Measurements from ENCODE around the gene HPD. TPM values are rescaled to one million over a fixed set of nuclear protein-coding genes. Genes with fewer than 3 reads are reported as not detected.

The HPD gene
- total RNA-seq, 1 donor from 2014 or later = 2.5 TPM

DNA sequence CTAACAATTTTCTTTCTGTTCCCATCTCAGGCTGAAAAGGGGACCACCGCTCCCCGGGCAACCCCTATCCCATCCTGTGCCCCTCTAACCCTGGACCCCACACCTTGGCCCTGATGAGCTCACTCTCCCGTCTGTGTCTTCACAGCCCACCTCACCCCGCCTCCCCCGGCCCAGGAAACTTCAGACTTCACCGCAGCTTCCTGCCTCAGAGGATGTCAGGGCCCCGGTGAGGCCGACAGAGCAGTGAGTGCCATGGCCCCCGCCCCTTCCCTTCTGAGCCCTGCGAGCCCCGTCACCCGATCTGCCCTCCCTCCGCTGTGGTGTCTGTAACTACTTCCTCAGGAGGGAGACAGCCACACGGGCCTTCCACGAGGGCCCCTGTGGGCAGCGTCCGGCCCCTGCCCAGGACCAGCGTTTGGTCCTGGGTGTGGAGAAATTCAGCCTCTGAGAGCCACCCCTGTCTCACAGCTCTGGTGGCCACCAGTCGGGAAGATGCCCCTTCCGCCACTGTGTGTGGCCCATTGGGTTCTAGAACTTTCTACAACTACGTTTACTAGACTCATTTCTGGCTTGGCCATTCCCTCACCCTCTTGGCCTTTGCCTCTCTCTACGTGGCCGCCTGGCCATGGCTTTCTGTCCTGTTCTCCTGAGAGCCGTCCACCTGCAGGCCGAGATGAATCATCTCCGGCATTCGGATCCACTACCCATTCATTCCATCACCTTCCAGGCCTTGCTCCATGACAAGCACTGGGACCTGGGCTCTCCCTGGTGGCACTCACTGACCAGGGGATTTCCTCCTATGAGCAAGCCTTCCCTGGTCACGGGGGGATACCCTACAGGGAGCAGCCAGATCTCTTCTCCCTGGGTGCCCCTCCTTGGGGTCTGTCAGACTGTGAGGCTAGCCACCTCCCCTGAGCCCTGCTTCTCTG, 68.6 kb downstream of the HPD start:
- peak overlapping the region; percentile 39 for H3K4me3 ChIP-seq
- intact Hi-C loops (cut with DNase I) = no loop called here
- peak overlapping the region; percentile 84 for H3K27ac ChIP-seq
- peak; percentile 90 for DNase-seq
- TF ChIP-seq CTCF (IDR thresholded peaks at IDR 0.05) = no peak
- peaks cover 1% of the 10 kb centered on the region for H3K36me3 ChIP-seq
- H3K27me3 ChIP-seq (ENCODE audit: low read depth) = no peaks in the 10 kb centered on the region
- no peaks in the 10 kb centered on the region for H3K9me3 ChIP-seq
- peak; percentile 11 to 50 for ATAC-seq
- H3K4me1 ChIP-seq = peaks cover 85% of the 10 kb centered on the region

Other genes starting within 250 kb of the HPD start
- gene ORAI1, start 232.3 kb downstream of the HPD start, total RNA-seq = 39.0 TPM
- gene MORN3, start 189.2 kb downstream of the HPD start, total RNA-seq = 2.1 TPM
- 13.4 TPM for gene TMEM120B, start 146.1 kb downstream of the HPD start, total RNA-seq
- gene RHOF, start 65.2 kb downstream of the HPD start, total RNA-seq = 28.7 TPM
- 19.7 TPM for gene SETD1B, start 54.9 kb downstream of the HPD start, total RNA-seq
- gene PSMD9, start 29.9 kb upstream of the HPD start, total RNA-seq = 36.6 TPM
- 8.2 TPM for gene CFAP251, start 59.7 kb upstream of the HPD start, total RNA-seq
- gene BCL7A, start 163.0 kb upstream of the HPD start, total RNA-seq = 6.4 TPM
- 55.9 TPM for gene MLXIP, start 219.9 kb upstream of the HPD start, total RNA-seq